ENCODE data around the gene FXYD6.

DNA sequence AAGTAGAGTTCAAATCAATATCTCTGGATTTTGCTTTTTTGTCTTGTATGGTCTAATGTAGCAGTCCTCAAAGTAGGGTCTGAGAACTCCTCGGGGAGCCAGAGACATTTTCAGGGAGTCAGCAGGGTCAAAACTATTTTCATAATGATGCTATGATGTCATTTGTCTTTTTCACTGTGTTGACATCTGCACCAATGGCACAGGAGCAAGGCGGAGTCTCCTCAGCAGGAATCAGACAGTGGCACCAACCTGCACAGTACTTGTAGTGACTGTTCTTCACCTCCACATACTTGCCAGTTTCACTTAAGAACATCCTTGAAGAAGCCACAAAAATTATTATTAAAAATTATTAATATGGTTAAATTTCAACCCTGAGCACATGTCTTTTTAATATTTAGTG is 14.9 kb upstream of the FXYD6 start:
- TF ChIP-seq BHLHE40 (IDR thresholded peaks at IDR 0.05; ENCODE audit: low read depth, low read length) (no peak), RFX5 (IDR thresholded peaks at IDR 0.05) (no peak), HOXA7 (CRISPR knock-in tag; IDR thresholded peaks at IDR 0.05) (no peak), POLR2A (IDR thresholded peaks at IDR 0.05; ENCODE audit: low read length) (no peak)
- TF ChIP-seq, protein P1, sequence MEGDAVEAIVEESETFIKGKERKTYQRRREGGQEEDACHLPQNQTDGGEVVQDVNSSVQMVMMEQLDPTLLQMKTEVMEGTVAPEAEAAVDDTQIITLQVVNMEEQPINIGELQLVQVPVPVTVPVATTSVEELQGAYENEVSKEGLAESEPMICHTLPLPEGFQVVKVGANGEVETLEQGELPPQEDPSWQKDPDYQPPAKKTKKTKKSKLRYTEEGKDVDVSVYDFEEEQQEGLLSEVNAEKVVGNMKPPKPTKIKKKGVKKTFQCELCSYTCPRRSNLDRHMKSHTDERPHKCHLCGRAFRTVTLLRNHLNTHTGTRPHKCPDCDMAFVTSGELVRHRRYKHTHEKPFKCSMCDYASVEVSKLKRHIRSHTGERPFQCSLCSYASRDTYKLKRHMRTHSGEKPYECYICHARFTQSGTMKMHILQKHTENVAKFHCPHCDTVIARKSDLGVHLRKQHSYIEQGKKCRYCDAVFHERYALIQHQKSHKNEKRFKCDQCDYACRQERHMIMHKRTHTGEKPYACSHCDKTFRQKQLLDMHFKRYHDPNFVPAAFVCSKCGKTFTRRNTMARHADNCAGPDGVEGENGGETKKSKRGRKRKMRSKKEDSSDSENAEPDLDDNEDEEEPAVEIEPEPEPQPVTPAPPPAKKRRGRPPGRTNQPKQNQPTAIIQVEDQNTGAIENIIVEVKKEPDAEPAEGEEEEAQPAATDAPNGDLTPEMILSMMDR (IDR thresholded peaks at IDR 0.05), result no peak
